ENCODE results near the gene ELK3. TPM values are rescaled to one million over a fixed set of nuclear protein-coding genes. Genes with fewer than 3 reads are reported as not detected.

The ELK3 gene
- total and polyA plus RNA-seq, 7 donors = 2.3 to 23.8 (median 15.7) TPM

DNA sequence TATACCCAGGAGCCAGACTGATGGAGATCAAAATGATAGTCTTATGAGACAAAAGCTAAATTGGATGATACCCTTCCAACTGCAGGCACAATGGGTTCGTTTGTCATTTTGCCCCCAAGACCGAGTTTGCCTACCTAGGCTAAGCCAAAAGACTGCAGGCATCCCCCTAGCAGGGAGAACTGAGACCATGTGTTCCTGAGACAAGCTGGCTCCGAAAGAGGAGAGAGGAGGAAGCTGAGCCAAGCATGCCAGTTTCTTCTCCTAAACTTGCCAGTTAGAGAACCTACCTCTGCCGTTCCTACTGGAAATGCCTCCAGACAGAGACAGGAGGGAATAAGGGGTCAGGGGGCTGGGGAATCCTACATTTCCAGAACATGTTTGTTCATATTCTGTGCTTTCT is 8.3 kb upstream of the ELK3 start:
- no peak for TF ChIP-seq POLR2AphosphoS5 (IDR thresholded peaks at IDR 0.05)
- no peak for TF ChIP-seq CTCF (IDR thresholded peaks at IDR 0.05)
- no peak for TF ChIP-seq EP300 (IDR thresholded peaks at IDR 0.05)
- no peak for TF ChIP-seq POLR2A (IDR thresholded peaks at IDR 0.05)
- no peak for DNase-seq
- Histone ChIP-seq H3K9me3 (no peaks in the 10 kb centered on the region), H3K4me3 (no peak overlapping the region), H3K27me3 (no peaks in the 10 kb centered on the region), H3K36me3 (no peaks in the 10 kb centered on the region), H3K27ac (no peak overlapping the region), H3K4me1 (peaks cover 0 to 6% (median 0%) of the 10 kb centered on the region in 4 donors)
- 88 to 89% methylated on average over 4 of the region's 4 CpGs for WGBS, 2 donors
- intact Hi-C loops (cut with DNase I) = no loop called here

- intact Hi-C loops (cut with DNase I) = no loop called here
- TF ChIP-seq POLR2A (IDR thresholded peaks at IDR 0.05) (no peak), CTCF (IDR thresholded peaks at IDR 0.05) (no peak), POLR2AphosphoS5 (IDR thresholded peaks at IDR 0.05) (no peak), EP300 (IDR thresholded peaks at IDR 0.05) (no peak)
- WGBS, 2 donors = 49 to 55% methylated on average over 10 of the region's 10 CpGs
- DNase-seq = no peak
- Histone ChIP-seq H3K36me3 (no peaks in the 10 kb centered on the region), H3K4me1 (peaks cover 0 to 6% (median 0%) of the 10 kb centered on the region in 4 donors), H3K4me3 (no peak overlapping the region), H3K9me3 (no peaks in the 10 kb centered on the region), H3K27ac (no peak overlapping the region), H3K27me3 (no peaks in the 10 kb centered on the region)
Observed at GRCh38 chr12:96186607-96187301, 7.4 kb upstream of the ELK3 start.

GRCh38 chr12:96187956-96188355 is 6.2 kb upstream of the ELK3 start:
- H3K27ac ChIP-seq = peak overlapping the region in 1 of 4 donors; percentile 37
- 70 to 81% methylated on average over 2 of the region's 2 CpGs for WGBS, 2 donors
- H3K4me1 ChIP-seq = peaks cover 0 to 6% (median 0%) of the 10 kb centered on the region in 4 donors
- H3K9me3 ChIP-seq = no peaks in the 10 kb centered on the region
- H3K4me3 ChIP-seq = no peak overlapping the region
- H3K36me3 ChIP-seq = no peaks in the 10 kb centered on the region
- H3K27me3 ChIP-seq = no peaks in the 10 kb centered on the region
- intact Hi-C loops (cut with DNase I) = no loop called here
- DNase-seq = no peak
- TF ChIP-seq POLR2A (IDR thresholded peaks at IDR 0.05) (no peak), CTCF (IDR thresholded peaks at IDR 0.05) (no peak), POLR2AphosphoS5 (IDR thresholded peaks at IDR 0.05) (no peak), EP300 (IDR thresholded peaks at IDR 0.05) (no peak)

DNA sequence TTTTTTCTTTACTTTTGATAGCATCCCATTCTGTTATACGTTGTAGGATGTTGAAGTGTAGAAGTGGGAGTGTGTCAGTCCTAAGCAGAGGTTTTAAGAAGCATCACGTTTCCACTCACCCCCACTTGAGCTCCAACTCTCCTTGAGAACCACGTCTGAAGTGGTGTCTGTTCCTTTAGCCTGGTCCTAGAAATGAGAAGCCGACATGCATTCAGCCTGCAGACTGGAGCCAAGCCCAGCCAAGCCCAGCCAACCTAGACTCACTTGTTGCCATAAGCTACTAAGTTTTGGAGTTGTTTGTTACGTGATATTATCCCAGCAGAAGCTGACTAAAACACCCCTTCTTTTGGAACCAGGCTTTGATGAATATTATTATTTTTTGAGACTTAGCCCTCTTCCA is 4.4 kb upstream of the ELK3 start:
- Histone ChIP-seq H3K4me1 (peaks cover 0 to 6% (median 3%) of the 10 kb centered on the region in 4 donors), H3K9me3 (no peaks in the 10 kb centered on the region), H3K36me3 (no peaks in the 10 kb centered on the region), H3K27ac (no peak overlapping the region), H3K4me3 (no peak overlapping the region), H3K27me3 (no peaks in the 10 kb centered on the region)
- WGBS, 2 donors = 79 to 84% methylated on average over 5 of the region's 5 CpGs
- no peak for DNase-seq
- no peak for TF ChIP-seq EP300 (IDR thresholded peaks at IDR 0.05)
- TF ChIP-seq CTCF (IDR thresholded peaks at IDR 0.05) = no peak
- TF ChIP-seq POLR2A (IDR thresholded peaks at IDR 0.05) = no peak
- no peak for TF ChIP-seq POLR2AphosphoS5 (IDR thresholded peaks at IDR 0.05)
- intact Hi-C loops (cut with DNase I) = no loop called here
